T1000 (cell line): Measurements from ENCODE around the gene TMCO4.
"Not testable (repeated sequence)": the region's sequence is repeated elsewhere in the genome, so short reads cannot be mapped to it uniquely, and the experiment has no call there.

Experiments
- DNase-seq: peaks from one replicate; lab custom pipeline; 2025; ENCODE audit warnings: mixed read lengths; lab: John Stamatoyannopoulos, UW

Gene TMCO4

DNA sequence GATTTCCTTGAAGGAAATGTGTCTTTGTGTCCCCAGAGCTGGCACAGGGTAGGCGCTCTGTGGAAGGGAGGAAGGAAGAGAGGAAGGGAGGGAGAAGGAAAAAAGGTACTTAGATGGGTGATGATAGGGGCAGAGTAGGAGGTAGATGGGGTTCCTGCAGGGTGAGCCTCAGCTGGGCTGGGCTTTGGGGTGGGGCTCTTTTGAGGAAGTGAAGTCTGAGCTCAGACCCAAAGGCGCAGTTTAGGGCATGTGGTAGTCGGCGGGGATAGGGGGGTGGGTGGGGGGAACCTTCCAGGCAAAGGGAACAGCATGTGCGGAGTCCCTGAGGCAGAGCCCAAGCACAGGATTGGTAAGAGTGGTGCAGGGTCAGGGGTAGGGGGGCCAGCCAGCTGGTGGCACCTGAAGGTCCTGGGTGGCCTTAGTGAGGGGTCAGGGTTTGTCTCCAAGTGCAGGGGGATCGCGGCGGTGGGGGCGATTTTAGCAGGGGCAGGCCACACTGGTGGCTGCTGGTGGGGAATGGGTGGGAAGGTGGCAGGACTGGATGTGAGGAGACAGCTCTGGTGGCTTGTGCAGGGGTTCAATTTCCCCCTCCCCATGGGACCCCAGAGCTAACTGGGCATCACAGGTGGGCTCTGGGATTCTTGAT is 143.5 kb downstream of the TMCO4 start:
- DNase-seq, result no peak

DNA sequence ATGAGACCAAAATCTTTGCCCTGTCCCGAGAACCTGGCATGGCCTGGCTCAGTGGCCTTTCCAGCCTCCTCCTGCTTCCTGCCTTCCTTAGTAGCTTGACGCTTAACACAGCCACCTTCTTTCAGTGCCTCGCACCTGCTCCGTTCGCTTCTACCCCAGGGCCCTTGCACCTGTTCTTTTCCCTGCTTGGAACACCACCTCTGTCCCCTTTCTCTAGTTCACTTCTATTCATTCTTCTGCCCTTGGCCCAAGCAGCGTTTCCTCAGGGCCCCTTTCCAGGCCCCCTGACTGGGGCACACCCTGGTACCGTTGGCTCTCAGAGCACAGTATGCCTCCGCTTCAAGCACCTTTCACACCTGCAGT is 144.0 kb downstream of the TMCO4 start:
- DNase-seq, result no peak

DNA sequence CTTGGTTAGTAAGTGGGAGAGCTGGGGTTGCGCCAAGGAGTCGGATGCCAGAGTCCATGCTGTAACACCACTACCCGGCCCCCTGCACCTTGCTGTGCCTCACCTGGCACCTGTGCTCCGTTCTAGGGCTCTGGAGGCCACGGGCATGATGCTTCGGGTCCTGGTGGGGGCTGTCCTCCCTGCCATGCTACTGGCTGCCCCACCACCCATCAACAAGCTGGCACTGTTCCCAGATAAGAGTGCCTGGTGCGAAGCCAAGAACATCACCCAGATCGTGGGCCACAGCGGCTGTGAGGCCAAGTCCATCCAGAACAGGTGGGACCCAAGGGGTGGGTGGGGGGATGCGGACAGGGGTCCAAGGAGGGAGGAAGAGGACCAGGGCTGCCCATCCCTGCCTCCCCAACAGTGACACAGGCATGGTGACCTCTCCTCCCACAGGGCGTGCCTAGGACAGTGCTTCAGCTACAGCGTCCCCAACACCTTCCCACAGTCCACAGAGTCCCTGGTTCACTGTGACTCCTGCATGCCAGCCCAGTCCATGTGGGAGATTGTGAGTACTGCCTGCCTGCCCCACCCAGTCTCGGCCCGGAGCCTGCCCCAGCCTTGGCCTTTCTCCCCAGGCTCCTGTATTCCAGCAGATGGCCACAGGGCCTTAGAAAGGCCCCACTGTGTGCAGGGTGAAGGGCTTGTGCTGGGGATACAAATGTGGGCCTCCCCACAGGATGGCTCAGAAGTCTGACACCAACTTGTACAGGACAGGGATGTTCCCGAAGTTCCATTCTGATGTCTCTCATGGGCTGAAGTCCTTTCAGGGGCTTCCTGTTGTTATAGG is 144.6 kb downstream of the TMCO4 start:
- no peak for DNase-seq

DNA sequence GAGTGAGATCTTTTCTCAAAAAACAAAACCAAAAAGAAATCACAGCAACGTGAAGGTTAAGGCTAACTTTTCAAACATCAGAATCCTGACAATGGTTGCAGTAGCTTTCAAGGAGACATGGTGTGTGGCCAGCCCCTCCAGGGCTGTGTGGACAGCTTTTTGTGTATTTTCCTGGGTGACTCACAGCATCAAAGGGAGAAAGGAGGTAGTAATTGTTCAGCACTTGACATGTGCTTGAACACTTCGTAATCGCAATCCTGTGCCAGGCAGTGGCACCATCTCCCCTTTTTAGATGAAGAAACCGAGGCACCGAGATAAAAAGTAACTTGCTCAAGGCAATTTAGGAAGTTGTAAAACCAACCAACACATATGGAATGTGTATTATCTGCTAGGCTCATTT is 145.3 kb downstream of the TMCO4 start:
- no peak for DNase-seq

DNA sequence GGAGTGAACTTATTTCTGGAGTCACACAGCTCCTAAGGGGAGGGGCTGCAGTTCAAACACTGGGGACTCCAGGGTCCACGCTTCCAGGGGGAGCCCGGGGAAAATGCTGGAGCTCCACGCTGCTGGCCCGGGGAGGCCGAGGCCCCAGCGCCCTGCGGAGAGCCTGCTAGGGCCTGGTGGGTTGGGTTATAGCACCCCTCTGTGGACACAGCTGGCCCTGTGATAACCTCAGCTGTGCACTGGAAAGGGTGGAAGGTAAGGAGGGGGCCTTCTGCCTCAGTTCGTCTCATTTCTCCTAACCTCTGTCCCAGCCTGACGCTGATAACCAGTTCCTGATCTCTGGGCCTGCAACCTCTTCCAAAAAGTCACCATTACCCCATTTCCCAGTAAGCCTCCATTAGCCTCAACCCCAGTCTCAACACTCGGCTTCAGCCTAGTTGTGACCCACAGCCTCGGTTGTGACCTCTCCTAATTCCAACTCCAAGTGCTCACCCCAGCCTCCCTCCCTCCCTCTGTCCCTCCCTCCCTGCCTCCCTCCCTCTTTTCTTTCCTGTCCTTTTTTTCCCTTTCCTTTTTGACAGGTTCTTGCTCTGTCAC is 148.5 kb downstream of the TMCO4 start:
- peak; percentile 17 for DNase-seq

DNA sequence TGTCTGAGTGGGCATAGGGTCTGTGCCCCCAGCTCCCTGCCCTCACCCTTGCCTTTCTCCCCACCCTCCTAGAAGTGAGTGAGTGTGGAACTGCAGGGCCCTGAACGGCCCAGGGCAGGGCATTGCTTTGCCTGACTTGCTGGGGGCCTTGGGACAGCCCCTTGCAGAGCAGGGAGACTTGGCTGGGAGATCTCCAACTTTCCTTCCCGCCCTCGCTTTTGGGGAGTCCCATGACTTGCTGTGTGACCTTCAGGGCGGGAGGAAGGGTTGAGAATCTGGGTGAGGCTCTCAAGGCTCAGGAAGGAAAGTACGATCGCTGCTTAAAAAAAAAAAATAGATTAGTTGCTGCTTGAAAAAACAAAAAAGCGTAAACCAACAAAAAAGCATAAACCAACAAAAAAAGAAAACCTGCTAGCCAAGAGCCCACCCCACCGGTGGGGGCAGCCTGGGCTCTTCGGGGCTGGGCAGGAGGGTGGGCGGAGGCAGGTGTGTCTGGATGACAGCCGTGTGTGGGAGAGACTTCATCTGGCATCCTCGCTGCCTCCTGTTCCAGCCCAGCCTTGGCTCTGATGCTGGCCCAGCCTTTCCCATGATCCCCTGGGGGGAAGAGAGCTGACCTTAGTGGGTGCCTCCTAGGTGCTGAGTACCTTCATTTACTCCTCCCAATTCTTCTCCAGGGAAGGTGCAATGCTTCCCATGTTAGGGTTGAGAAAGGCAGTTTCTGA is 149.1 kb downstream of the TMCO4 start:
- DNase-seq, result no peak

DNA sequence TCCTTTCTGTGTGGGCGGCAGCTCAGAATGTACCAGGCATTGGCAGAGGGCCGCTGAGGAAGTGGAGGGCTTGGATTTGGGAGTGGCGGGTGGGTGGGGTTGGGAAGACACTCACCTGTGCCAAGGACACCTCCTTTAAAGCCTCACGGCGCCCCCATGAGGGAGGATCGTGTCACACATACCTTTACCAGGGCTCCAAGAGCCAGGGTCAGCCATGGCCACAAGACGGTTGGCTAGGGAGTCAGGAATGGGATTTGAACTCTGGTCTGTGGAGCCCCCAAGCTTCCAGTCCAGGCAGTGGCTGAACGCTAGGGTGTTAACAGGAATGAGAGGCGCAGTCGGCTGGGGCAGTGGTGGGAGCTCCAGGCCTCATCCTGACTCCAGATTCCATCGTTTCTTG is 151.0 kb downstream of the TMCO4 start:
- DNase-seq, result no peak

DNA sequence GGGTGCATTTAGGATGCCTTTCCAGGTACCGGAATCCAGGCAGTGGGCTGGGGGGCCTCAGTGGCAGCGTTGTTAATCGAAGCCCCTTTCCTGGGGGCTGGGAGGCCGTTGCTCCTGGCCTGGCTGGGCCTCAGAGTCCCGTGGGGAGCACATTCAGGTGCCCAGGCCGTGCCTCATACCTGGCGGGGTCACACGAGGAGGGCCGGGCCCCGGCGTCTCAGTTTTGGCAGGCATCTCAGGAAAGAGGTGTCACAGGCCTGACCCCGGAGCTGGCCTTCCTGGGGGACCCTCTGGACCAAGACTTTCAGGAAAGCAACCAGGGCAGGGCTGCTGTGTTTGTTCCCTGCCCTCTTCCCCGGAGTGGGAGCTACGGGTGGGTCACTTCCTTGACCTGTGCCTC is 151.5 kb downstream of the TMCO4 start:
- DNase-seq, result no peak

DNA sequence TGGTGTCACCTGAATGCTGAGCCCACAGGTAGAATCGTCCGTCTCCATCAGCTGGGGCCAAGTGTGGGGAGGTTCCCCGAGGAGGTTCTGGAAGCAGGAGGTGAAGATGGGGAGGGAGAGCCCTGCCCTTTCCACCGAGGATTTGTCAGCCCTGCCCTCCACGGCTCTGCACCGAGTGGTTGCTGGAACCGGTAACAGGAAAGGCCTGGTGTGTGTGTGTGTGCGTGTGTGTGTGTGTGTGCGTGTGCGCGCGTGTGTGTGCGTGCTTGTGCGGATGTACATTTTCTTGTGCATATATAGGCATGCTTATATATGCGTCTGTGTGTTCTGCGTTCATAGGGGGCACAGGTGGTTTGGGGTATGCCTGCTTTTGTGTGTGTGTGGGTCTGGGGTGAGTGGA is 152.1 kb downstream of the TMCO4 start:
- no peak for DNase-seq

DNA sequence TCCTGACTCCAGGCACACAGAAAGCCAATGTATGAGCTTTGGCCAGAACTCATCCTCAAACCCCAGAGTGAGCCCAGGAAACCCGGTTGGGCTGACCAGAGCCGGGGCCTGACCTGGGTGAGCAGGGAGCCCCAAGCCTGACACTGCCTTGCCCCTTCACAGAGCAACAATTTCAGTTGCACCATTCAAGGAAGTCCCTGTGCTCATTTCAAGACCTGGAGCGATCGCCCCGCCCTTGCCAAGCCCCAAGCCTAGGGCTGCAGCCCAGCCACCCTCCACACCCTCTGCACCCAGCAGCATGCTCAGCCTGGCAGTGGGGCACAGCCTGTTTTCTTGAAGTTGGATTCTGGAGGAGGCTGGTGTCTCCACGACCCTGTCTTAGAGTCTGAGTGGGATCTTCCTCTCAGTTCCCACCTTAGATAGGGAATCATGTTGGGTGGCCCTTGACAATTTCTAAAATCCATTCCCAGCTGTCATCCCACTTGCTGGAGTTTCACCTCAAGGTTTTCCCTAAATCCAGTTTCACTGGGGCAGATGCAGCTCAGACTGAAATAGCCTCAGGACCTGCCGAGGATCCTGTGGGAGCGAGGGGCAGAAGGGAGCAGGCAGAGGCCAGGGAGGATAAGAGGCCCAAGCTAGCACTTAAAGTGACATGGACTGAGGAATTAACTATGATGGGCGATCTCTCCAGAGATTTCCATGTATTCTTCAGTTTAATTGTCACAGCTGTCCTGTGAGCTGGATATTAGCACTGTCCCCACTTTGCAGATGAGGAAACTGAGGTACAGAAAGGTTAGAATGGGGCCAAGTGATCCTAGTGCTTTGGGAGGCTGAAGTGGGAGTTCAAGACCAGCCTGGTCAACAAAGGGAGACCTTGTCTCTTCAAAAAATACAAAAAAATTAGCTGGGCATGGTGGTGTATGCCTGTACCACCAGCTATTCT is 153.1 kb downstream of the TMCO4 start:
- DNase-seq, result no peak

DNA sequence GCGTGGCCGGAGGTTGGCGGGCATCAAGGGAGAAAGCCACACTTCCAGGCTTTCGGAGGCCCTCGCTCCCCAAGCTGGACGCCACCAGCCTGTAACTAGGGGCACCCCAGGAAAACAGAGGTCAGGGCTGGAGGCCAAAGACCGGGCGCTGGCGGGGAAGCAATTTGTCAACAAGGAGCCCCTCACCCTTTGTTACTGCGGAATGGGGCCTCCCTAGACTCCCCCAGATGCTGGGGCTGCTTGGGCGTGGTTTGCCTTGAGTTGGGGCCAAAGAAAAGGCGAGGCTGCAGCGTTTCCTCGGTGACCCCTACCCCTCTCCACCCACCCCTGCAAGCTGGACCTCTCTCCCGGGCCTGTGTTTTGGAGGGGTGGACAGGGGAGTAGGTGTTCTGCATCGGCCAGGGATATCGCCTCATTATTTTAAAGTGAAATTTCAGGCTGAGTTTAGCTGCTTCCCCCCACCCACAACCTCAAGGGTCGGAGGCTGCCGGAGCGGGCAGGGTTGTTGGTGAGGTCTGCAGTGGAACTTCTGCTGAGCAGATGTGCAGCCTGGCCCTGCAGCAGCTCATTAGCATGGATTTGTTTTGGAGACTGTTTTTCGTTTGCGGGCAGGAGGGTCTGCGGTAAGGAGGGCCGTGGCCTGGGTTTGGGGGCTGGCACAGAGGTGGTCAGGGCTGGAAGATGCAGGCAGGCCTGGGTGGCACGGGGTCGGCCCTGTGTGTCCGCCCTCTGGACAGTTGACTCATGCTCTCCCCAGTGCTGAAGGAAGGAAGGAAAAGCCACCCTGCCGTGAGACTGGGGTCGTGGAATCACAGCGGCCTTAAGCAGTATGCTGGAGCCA is 154.1 kb downstream of the TMCO4 start:
- DNase-seq, result no peak

DNA sequence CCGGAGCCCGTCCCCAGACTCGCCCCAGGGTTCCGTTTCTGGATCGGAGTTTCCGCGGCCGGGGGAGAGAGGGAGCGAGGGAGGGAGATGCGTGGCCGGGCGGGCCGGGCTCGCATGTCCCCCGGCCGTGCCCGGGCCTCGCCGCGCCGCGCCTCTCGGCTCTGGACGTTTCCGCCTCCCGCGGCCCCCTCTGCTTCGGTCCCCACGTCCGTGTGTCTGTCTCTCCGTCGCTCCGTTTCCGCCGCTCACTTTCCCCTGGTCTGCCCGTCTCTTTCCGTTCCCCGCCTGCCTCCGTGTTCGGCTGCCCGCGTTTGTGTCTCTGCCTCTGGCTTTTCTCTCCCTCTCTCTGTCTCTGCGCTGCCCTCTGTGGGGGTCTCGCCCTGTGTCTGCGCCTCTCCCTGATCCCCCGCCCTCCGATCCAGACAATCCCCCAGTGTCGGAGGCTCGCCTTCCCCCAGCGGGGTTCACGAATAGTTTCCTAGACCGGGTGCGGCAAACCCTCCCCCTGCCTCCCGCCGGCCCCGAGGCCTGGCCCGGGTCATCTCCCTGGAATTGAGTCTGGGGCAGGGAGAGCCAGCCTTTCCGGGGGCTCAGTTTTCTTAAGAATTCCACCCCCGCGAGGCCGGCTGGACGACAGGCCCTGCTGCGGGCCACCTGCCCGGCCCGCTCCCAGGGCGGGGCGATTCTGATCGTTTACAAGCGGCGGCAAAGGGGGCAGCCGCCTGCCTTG is 154.9 kb downstream of the TMCO4 start:
- no peak for DNase-seq

DNA sequence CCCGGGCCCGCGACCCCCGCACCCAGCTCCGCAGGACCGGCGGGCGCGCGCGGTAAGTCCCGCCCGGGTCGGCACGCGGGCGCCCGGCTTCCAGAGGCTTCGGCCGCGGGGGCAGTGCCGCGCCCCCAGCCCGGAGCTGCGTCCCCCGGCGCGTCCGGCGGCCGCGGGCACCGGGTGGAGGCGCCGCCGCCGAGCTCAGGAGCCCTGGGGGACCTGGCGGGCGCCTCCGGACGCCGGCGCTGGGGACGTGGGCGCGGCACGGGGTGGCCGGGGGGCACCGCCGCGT is 155.4 kb downstream of the TMCO4 start:
- DNase-seq, result no peak

DNA sequence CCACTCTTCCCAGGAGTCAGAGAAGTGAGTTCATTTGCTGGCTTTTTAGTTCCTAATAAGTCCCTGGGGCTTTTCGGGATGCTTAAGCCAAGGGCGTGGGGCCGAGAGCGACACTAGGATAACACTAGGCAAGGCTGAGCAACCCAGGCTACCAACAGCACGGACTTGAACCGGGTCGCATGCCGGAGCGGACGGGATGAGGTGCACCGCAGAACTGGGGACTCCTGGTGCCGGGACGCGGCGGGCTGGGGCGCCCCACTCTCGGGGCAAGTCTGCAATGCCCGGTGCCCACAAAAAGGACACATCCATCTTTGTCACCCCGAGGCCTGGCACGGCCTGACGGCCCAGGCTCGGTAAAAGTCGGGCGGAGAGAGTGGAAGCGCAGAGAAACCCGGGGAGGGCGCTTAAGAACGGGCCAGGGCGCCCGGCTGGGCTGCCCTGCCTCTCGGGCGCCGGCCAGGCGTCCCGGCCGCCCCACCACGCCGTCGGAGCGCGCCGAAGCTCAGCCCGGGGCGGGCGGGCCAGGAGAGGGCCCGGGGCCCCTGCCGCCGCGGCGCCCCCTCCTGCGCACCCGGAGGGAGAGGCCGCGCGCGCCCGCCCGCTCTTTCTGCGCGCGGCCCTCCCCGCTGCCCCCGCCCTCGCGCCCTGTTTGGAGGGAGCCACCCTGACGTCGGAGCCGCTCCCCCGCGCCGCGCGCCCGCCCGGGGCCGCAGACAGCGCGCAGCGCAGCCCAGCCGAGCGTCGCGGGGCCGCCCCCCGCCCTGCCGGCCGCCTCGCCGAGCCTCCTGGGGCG is 155.9 kb downstream of the TMCO4 start, which contains the start of gene NBL1:
NBL1 (plus strand) TSS at position 710 of the 793 bp plus-strand sequence. CDS start 10,720 bp downstream, outside the sequence.
- peak; percentile 35 for DNase-seq

DNA sequence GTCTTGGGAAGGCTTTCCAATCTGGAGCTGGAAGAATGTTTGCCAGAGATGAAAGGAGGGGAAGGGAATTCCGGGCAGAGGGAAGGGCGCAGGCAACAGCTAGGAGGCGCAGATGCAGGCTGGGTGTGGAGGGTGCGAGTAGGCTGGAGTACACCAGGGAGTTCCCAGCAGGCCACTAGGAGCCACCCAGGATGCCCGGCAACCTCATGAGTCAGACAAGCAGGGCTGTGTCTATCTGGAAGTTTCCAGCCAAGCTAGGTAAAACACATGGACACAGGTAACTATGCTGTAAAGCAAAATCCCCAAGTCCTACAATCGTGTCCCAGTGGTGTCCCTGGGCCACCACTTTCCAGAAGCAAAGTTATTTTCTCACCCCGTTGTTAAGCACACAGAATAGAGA is 156.6 kb downstream of the TMCO4 start:
- DNase-seq, result no peak

DNA sequence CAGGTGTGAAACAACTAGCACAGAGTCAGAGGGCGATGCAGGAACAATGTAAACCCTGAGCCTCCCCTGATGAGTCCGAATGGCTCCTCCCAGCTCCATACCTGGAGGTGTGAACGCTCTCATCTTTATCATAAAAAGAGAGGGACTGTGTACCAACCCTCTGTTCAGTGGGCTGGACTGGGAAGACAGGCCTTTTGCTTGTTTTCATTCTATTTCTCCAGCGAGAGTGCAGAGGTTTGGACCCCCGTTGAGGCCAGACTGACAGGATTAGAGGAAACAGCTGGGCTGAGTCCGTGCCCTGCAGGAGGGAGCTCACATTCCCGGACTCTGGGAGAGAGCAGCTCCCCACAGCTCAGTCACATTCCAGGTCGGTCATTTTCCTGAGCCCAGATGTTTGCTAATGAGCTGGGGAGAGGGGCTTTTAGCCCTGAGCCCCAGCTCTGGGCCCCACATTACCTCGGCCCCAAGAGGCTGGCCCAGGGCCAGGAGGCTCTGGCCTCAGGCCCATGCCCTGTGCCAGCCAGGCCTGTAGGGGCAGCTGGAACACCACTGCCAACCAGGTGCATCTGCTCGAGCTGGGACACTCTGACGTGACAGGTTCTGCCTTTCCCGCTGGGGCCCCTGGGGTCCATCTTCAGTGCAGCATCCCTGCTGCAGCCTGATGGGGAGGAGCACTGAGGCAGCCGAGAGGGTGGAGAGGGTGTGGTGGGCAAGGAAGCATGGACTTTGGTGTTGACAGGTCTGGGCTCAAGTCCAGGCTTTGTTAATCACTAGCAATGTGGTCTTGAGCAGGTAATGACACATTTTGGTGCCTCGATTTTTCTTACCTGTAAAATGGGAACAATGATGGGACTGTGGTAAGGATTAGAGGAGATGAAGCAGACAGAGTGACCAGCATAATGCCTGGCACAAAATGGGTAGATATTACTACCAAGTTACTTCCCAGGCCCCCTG is 159.1 kb downstream of the TMCO4 start:
- DNase-seq, result no peak

DNA sequence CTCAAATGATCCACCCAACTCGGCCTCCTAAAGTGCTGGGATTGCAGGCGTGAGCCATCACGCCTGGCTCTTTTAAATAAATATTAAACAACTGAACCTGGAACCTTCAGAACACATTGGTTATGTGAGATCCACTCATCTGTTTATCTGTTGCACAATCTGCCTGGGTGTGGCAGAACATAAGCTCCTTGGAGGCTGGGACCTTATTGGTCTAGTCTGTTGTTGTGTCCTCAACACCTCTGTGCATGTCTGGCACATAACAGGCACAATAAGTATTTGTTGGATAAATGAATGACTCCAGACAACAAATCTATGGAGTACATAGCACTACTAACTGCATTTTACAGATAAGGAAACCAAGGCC is 159.7 kb downstream of the TMCO4 start:
- no peak for DNase-seq

DNA sequence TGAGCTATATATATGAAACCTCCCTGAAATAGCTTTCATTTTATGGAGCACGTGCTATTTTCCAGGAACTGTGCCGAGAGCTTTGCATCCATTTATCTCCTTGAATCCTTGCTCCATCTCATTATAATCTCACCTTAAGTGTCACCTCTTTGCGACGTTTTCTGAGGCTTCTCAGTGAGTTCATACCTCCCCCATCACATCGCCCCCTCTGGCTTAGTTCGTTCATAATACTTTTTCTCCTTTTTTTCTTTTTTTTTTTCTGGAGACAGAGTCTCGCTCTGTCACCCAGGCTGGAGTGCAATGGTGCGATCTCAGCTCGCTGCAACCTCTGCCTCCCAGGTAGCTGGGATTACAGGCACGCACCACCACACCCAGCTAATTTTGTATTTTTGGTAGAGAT is 160.5 kb downstream of the TMCO4 start:
- not testable (repeated sequence) for DNase-seq
